Stimulated activated CD4-positive, alpha-beta T cell treated with anti-CD3 and anti-CD28 coated beads, TNF-alpha, amount 100 ng/mL, for 48 hours (primary cell): ENCODE results near the gene ARL15.

ENCODE experiments used
- DNase-seq, 3 donors: peaks; one replicate each; pipeline ENCODE4 v3.0.0-alpha.2; 2020; ENCODE audit warnings: low read depth in 3 of 3

The ARL15 gene

GRCh38 chr5:54207566-54207965, 102.8 kb downstream of the ARL15 start:
- DNase-seq = no peak

DNA sequence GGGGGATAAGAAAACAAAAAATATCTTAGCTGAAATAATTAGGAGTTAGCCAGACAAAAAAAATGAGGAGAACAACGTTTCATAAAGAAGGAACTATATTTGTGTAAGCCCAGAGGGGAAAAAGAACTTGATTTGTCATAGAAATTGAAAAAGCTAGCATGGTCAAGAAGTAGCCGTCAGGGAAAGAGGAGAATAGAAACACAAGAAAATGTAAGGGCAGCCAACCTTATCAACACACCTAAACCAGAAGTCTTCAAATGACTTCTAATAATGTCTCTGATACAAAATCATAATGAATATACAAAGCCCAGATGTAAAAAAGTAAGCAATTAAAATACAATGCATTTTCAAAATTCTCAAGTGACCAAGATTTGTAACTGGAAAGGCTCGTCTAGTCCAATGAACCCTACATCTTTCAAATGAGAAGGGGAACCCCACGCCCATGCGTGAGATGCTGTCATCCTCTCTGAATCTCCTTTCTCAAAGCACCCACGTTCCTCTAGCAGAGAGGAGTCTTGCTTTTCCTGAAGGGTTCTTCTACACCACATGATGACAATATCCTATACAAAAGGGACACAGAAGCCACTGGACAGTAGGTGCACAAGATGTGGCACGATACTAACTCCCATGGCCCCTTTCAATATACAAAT, 103.7 kb downstream of the ARL15 start:
- DNase-seq = no peak

DNA sequence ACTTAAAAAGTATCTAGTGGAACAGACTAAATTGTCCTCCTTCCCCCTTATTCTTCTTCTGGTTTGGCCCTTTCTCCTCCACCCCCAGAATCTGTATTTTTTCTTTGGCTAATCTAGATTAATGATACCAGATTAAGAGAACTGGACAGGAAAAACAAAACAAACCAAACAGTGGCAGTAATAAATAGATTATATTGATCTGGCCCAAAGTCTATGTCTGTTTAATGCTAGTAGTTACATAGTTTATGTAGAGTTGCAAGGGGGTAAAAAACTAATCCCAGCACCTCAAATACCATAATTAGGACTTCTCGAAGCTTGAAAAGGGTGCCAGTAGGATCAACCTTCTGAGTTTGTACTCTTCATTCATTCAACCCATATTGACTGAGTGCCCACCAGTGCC, 104.5 kb downstream of the ARL15 start:
- no peak for DNase-seq

DNA sequence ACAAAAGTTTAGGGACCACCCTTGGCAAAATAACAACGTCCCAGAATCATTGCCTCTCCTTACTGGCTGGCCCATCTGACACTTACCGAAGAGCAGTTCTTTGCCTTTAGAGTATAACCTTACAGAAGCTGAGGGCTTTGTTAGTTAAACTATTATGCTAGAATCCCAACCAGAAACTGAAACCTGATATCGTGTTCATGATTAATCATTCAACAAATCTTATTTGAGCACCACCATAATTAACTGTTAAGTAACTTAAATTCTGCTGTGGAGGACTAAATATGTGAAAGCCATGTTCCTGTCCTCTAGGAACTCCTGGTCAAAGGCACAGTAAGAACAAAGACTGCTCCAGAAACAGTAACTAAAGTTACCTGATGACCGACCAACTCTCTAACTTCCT, 104.9 kb downstream of the ARL15 start:
- DNase-seq = no peak

DNA sequence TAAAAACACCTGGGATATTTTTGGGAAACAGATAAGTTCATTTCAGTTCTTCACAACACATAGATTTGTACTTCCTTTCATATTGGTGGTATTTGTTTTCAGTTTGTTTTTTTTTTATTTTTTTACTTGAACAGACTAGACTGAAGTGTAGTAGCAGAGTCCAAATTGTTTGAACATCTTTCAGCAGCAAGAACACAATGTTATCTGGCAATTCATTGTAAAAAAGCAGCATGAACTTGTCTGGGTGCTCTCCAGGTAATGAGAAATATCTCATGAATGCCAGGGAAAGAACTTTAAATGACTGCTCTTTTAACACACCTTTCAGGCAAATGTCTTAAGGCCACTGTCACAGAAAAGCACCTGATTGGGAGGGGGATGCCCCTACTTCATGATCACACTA, 113.4 kb downstream of the ARL15 start:
- no peak for DNase-seq

DNA sequence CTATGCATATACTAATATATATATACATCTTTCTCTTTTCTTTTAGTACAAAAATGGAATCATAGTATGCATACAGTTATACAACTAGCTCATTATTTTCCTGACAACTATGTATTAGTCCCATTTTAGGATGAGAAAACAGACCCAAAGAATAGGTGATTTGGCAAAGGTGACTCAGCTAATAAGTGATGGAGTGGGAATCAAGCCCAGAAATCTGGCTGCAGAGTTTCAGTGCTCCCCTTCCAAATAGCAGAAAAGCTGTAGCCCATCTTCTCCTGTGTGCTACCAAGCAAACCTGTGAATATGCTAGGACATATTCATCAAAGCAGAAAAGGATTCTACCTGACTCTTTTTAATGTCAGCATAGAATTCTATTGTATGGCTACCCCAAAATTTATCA, 114.7 kb downstream of the ARL15 start:
- DNase-seq = no peak

GRCh38 chr5:54194318-54194717, 116.1 kb downstream of the ARL15 start:
- DNase-seq = no peak

DNA sequence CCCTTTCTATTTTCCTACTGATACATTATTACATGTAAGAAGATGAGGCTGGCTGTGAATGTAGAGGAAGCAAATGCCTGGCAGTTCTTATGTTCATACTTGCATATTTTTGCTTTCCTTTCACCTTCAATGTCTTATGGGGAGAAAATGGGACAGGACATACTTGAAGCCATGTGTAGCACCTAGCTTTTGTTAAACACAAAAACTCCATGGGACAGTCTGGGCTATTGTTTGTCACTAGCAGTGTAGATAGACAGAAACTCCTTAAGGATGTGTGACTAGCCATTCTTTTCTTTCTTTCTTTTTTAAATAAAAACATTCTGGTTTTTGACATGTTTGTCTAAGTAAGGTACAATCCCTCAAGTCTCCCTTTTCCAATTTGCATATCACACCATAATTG, 122.7 kb downstream of the ARL15 start:
- DNase-seq = no peak

DNA sequence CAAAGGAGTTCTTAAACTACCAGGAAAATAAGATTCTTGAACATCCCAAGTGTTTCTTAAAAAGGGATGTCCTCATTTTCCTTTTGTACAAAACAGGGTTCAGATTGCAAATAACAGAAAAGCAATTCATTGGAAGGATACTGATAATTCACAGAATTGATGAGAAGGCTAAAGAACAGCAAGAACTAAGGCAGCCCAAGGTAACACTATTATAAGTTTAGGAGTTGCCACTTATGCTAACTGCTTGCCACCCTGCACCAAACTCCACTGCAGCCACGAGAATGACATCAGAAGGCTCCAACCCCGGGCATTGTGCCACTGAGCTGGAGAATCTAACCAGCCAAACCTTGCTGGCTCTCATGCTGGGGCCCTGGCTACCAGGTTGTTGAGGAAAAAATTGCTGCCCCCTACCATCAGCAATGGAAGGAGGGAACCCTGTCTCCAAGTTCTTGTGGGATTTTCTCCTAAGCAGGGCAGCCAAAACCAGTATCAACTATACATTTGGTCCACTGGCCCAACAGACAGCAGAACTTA, 123.4 kb downstream of the ARL15 start:
- DNase-seq = no peak

DNA sequence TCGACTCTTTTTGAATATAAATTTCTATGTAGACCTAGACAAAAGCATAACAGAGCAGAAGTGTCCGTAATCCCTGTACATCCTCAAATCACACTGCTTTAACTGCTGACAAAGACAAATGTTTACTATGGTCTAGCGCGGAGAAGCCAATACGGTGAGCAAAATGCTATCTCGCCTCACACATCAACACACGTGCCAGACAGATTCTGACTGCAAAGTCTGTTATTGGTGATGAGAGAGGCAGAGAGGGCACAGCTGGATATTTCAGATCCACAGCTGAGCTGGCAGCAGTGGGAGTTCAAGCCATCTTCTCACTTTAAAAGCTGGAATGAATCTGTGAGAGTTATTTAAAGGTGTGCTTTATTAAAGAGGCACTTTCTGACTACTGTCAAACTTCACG, 124.3 kb downstream of the ARL15 start:
- DNase-seq = no peak

GRCh38 chr5:54184806-54185205, 125.6 kb downstream of the ARL15 start:
- no peak for DNase-seq

- DNase-seq = no peak
Observed at GRCh38 chr5:54180630-54181031, 129.7 kb downstream of the ARL15 start.

DNA sequence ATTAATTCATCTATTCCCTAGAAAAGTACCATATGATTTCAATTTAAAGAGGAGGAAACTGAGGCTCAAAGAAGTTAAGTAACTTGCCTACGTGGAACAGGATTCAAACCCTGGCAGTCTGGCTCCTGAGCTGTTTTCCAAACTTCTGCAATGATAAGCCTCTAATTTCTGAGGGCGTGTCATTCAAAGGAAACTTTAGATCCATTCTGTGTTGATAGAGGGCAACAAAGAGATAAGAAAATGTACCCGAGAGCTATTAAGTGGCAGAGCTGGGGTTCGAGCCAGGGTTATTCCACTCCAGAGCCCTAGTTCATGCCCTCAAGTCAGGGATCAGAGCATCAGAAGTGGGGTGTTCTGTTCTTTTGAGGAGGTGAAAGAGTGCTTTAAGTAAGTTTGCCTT, 131.4 kb downstream of the ARL15 start:
- no peak for DNase-seq

DNA sequence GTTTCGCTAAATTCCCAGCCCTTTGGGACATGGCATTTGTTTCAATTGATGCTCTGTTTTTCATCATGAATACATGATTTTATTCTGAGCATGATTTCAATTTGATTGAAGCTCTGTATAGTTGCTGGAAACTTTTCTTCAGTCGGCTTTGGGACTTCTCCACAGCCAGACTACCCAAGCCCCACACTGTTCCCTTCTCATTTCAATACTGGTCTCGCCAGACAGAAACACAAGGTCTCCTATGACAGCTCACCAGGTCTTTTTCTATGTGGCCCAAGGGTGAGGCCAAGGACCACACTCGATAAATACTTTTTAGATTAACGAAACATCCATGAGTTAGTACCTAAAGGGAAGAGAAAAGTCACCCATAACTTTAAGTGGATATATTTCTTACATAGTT, 132.2 kb downstream of the ARL15 start:
- no peak for DNase-seq

DNA sequence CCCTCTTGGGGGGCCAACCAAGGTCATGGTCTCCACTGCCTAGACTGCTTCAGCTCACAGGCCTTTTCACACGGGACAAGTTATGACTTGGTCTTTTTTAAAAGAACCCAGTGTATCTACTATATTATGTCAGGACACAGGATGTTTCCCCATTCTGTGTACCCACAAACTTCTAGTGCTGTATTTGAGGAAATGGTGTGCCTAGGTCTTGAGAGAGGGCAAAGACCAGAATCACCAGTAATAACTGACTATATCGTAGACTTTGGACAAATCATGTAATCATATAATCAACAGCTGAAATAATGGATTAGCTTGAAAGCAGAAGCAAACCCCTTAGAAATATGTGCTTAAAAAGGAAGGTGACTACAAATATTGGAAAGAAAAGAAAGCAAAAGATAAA, 133.3 kb downstream of the ARL15 start:
- no peak for DNase-seq

- no peak for DNase-seq
Observed at GRCh38 chr5:54176066-54176830, 134.1 kb downstream of the ARL15 start.

DNA sequence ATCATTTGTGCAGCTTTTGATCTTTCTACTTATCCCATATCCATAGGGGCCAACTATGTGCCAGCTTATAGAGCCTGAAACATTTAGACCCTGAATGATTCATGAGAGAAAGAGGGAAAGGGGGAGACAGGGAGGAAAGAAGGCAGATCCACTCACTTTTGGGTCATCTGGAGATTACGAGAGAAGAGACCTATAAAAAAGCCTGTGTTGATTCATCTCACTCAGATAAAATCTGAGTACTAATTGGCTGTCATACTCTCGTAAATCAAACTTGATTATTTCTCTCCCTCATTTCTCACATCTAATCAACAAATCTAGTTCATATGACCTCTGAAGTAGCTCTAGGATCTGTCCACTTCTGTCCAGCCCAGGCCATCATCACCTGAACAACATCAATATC, 137.1 kb downstream of the ARL15 start:
- DNase-seq = no peak

- DNase-seq = no peak
Observed at GRCh38 chr5:54171645-54172384, 138.6 kb downstream of the ARL15 start.

DNA sequence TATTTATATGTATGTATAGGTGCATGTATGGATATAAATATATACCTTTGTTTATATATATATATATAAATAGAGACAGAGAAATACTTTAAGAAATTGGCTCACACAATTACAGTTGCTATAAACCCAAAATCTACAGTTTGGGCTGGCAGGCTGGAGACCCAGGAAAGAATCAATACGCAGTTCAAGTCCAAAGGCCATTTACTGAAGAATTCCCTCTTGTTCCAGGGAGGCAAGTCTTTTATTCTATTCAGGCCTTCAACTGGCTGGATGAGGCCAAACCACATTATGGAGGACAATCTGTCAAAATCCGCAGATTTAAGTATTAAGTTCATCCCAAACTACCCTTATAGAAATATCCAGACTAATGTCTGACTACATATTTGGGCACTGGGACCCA, 144.7 kb downstream of the ARL15 start:
- DNase-seq = no peak

- DNase-seq = no peak
Observed at GRCh38 chr5:54162184-54162583, 148.2 kb downstream of the ARL15 start.

GRCh38 chr5:54160329-54160728, 150.0 kb downstream of the ARL15 start:
- DNase-seq = no peak

DNA sequence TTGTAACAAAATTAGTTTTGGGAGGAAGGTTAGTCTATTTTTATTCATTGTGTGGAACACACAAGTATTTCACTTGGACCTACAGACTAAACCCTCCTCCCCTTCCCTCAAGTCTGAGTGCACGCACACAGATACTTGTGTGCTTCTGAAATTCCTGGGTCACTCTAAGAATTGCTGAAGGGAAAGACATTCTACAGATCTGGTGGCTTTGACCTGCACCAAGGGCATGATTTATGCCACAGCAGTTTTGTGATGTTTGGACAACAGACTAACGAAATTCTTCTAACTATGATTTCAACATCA, 150.5 kb downstream of the ARL15 start:
- no peak for DNase-seq
